Vagina (tissue), 2 donors: ENCODE measurements around the gene VPS35L. TPM values are rescaled to one million over a fixed set of nuclear protein-coding genes. Genes with fewer than 3 reads are reported as not detected.
"Not testable (repeated sequence)": the region's sequence is repeated elsewhere in the genome, so short reads cannot be mapped to it uniquely, and the experiment has no call there.

ENCODE experiments used
- DNase-seq, 2 donors: peaks; one replicate each; pipeline ENCODE4 v3.0.0-alpha.2; 2017; ENCODE audit errors: extremely low spot score in 2 of 2
- H3K27ac ChIP-seq: fragments of 200-600 bp; sonication (generic); one replicate; pipeline ENCODE4 v1.5.1; 2019
- H3K27me3 ChIP-seq: fragments of 200-600 bp; sonication (generic); one replicate; pipeline ENCODE4 v1.5.1; 2019
- H3K36me3 ChIP-seq, 2 donors: fragments of 200-600 bp; sonication (generic); one replicate each; pipeline ENCODE4 v1.5.1; 2017 to 2019
- H3K4me1 ChIP-seq: fragments of 200-600 bp; sonication (generic); one replicate; pipeline ENCODE4 v1.5.1; 2019
- H3K4me3 ChIP-seq, 2 donors: fragments of 200-600 bp; sonication (generic); 1 replicate in 1 of 2; 2 replicates in 1 of 2; pipeline ENCODE4 v1.5.1; 2016 to 2019
- H3K9me3 ChIP-seq: fragments of 200-600 bp; sonication (generic); one replicate; pipeline ENCODE4 v1.5.1; 2019
- CTCF ChIP-seq, 3 experiments: fragments of 450-650 bp in 2 of 3; fragments of 200-600 bp in 1 of 3; sonication (generic) in 1 of 3; IDR thresholded peaks; one replicate each; pipeline ENCODE4 v1.5.1; 2017 to 2019; ENCODE audit warnings: antibody characterized with exemption in 3 of 3, mild to moderate bottlenecking in 2 of 3, moderate library complexity in 2 of 3
- POLR2A ChIP-seq, 2 donors: fragments of 450-650 bp; IDR thresholded peaks; one replicate each; pipeline ENCODE4 v1.6.1; 2017; ENCODE audit warnings: antibody characterized with exemption in 2 of 2, mild to moderate bottlenecking in 2 of 2, moderate library complexity in 2 of 2
- POLR2AphosphoS5 ChIP-seq, 2 donors: sonication (generic); formaldehyde crosslinking; IDR thresholded peaks; one replicate each; pipeline ENCODE4 v1.9.0; 2017; ENCODE audit warnings: antibody characterized with exemption in 2 of 2, mild to moderate bottlenecking in 2 of 2, low read depth in 1 of 2; ENCODE audit not compliant: insufficient read depth in 1 of 2
- intact Hi-C: fragments of 100-400 bp; cut with DNase I; formaldehyde crosslinking; loops from one replicate; pipeline ENCODE4 v1.15.1; 2023
- total RNA-seq: library from RNA; depleted of rRNA; stranded (reverse); fragments of >200 nt; gene quantifications from one replicate; pipeline ENCODE4 v1.2.3, GENCODE V29; 2016

The VPS35L gene
- total RNA-seq, 1 donor from 2014 or later = 39.8 TPM

- Histone ChIP-seq H3K36me3 (peaks cover 0 to 21% of the 10 kb centered on the region in 2 donors), H3K27ac (no peak overlapping the region), H3K4me1 (peaks cover 25% of the 10 kb centered on the region), H3K27me3 (no peaks in the 10 kb centered on the region), H3K4me3 (no peak overlapping the region), H3K9me3 (no peaks in the 10 kb centered on the region)
- DNase-seq = no peak
- TF ChIP-seq POLR2A (IDR thresholded peaks at IDR 0.05) (no peak), CTCF (IDR thresholded peaks at IDR 0.05) (no peak), POLR2AphosphoS5 (IDR thresholded peaks at IDR 0.05; ENCODE audit: insufficient read depth in 1 of 2, low read depth in 1 of 2) (no peak)
- intact Hi-C loops = no loop called here
Measured at GRCh38 chr16:19527161-19527560, 28.3 kb upstream of the VPS35L start.

GRCh38 chr16:19528666-19529065 lies 26.8 kb upstream of the VPS35L start:
- Histone ChIP-seq H3K4me1 (peaks cover 13% of the 10 kb centered on the region), H3K4me3 (no peak overlapping the region), H3K36me3 (peaks cover 0 to 21% of the 10 kb centered on the region in 2 donors), H3K27me3 (no peaks in the 10 kb centered on the region), H3K9me3 (no peaks in the 10 kb centered on the region), H3K27ac (no peak overlapping the region)
- intact Hi-C loops = no loop called here
- no peak for TF ChIP-seq CTCF (IDR thresholded peaks at IDR 0.05)
- no peak for TF ChIP-seq POLR2AphosphoS5 (IDR thresholded peaks at IDR 0.05; ENCODE audit: insufficient read depth in 1 of 2, low read depth in 1 of 2)
- no peak for TF ChIP-seq POLR2A (IDR thresholded peaks at IDR 0.05)
- no peak for DNase-seq

GRCh38 chr16:19532601-19533000 lies 22.9 kb upstream of the VPS35L start:
- Histone ChIP-seq H3K4me3 (no peak overlapping the region), H3K27me3 (no peaks in the 10 kb centered on the region), H3K36me3 (peaks cover 0 to 34% of the 10 kb centered on the region in 2 donors), H3K27ac (no peak overlapping the region), H3K4me1 (no peaks in the 10 kb centered on the region), H3K9me3 (no peaks in the 10 kb centered on the region)
- intact Hi-C loops = no loop called here
- DNase-seq = no peak
- TF ChIP-seq POLR2AphosphoS5 (IDR thresholded peaks at IDR 0.05; ENCODE audit: insufficient read depth in 1 of 2, low read depth in 1 of 2) (no peak), CTCF (IDR thresholded peaks at IDR 0.05) (no peak), POLR2A (IDR thresholded peaks at IDR 0.05) (no peak)

GRCh38 chr16:19540241-19540970 lies 15.1 kb upstream of the VPS35L start:
- Histone ChIP-seq H3K4me3 (no peak overlapping the region), H3K4me1 (no peaks in the 10 kb centered on the region), H3K9me3 (no peaks in the 10 kb centered on the region), H3K27ac (no peak overlapping the region), H3K27me3 (no peaks in the 10 kb centered on the region), H3K36me3 (peaks cover 0 to 43% of the 10 kb centered on the region in 2 donors)
- TF ChIP-seq CTCF (IDR thresholded peaks at IDR 0.05) = no peak
- no peak for TF ChIP-seq POLR2A (IDR thresholded peaks at IDR 0.05)
- TF ChIP-seq POLR2AphosphoS5 (IDR thresholded peaks at IDR 0.05; ENCODE audit: insufficient read depth in 1 of 2, low read depth in 1 of 2) = no peak
- no peak for DNase-seq
- intact Hi-C loops = no loop called here

- H3K9me3 ChIP-seq = no peaks in the 10 kb centered on the region
- no peak overlapping the region for H3K4me3 ChIP-seq
- no peak for DNase-seq
- H3K36me3 ChIP-seq = peaks cover 0 to 43% of the 10 kb centered on the region in 2 donors
- no peaks in the 10 kb centered on the region for H3K4me1 ChIP-seq
- no peak overlapping the region for H3K27ac ChIP-seq
- no peaks in the 10 kb centered on the region for H3K27me3 ChIP-seq
- intact Hi-C loops = no loop called here
- no peak for TF ChIP-seq POLR2A (IDR thresholded peaks at IDR 0.05)
- no peak for TF ChIP-seq POLR2AphosphoS5 (IDR thresholded peaks at IDR 0.05; ENCODE audit: insufficient read depth in 1 of 2, low read depth in 1 of 2)
- TF ChIP-seq CTCF (IDR thresholded peaks at IDR 0.05) = no peak
Measured at GRCh38 chr16:19542138-19542821, 13.2 kb upstream of the VPS35L start.

- intact Hi-C loops, H3K4me3 ChIP-seq, H3K27ac ChIP-seq, H3K4me1 ChIP-seq, H3K27me3 ChIP-seq, DNase-seq, H3K9me3 ChIP-seq: not testable (repeated sequence)
- peaks cover 0 to 53% of the 10 kb centered on the region in 2 donors for H3K36me3 ChIP-seq
Measured at GRCh38 chr16:19543278-19543996, 12.1 kb upstream of the VPS35L start.
